ENCODE measurements around the gene ZNF784. TPM values are rescaled to one million over a fixed set of nuclear protein-coding genes. Genes with fewer than 3 reads are reported as not detected.

Gene ZNF784
- total RNA-seq, 1 experiment from 2014 or later, result 3.1 TPM

- H3K4me1 Mint-ChIP-seq (ENCODE audit: insufficient read depth, unreplicated experiment), result peaks cover 11% of the 10 kb centered on the region
- no peak for DNase-seq (ENCODE audit: unreplicated experiment)
- CTCF ChIA-PET, result interaction anchor here (1.1 to 1.4 kb wide), 2 partner anchors 9 to 12 kb away, joined by 3 to 7 read pairs; no protein-coding TSS in a partner anchor
- POLR2A ChIA-PET, result no interaction called here
- no TSS peak for BruUV-seq (replicated peaks)
- no peaks in the 10 kb centered on the region for H3K27me3 Mint-ChIP-seq (ENCODE audit: insufficient read depth, unreplicated experiment)
- H3K4me3 Mint-ChIP-seq (ENCODE audit: unreplicated experiment), result no peak overlapping the region
- H3K36me3 Mint-ChIP-seq (ENCODE audit: insufficient read depth, unreplicated experiment), result peaks cover 84% of the 10 kb centered on the region
- H3K9me3 Mint-ChIP-seq (ENCODE audit: unreplicated experiment), result no peaks in the 10 kb centered on the region
- intact Hi-C loops (cut with micrococcal nuclease), result no loop called here
- no peak overlapping the region for H3K27ac Mint-ChIP-seq (ENCODE audit: low read depth, unreplicated experiment)
- TF ChIP-seq, protein P1, sequence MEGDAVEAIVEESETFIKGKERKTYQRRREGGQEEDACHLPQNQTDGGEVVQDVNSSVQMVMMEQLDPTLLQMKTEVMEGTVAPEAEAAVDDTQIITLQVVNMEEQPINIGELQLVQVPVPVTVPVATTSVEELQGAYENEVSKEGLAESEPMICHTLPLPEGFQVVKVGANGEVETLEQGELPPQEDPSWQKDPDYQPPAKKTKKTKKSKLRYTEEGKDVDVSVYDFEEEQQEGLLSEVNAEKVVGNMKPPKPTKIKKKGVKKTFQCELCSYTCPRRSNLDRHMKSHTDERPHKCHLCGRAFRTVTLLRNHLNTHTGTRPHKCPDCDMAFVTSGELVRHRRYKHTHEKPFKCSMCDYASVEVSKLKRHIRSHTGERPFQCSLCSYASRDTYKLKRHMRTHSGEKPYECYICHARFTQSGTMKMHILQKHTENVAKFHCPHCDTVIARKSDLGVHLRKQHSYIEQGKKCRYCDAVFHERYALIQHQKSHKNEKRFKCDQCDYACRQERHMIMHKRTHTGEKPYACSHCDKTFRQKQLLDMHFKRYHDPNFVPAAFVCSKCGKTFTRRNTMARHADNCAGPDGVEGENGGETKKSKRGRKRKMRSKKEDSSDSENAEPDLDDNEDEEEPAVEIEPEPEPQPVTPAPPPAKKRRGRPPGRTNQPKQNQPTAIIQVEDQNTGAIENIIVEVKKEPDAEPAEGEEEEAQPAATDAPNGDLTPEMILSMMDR (IDR thresholded peaks at IDR 0.05; ENCODE audit: unreplicated experiment), result no peak
These were observed 44.4 kb upstream of the ZNF784 start for GRCh38 chr19:55668603-55669348.

DNA sequence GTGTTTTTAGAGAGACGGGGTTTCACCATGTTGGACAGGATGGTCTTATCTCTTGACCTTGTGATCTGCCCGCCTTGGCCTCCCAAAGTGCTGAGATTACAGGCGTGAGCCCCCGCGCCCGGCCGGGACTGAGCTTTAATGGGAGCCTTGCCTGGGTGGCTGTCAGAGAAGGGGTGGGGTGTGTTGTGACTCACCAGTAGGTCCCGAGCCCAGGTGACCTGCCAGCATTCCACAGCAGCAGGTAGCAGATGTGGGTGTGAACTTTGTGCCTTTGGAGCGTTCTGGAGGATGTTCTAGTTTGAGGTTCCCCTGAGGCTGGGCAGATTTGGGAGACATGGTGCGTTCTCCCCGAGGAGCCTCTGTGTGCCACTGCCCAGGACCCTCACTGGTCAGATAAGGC lies 43.6 kb upstream of the ZNF784 start:
- Mint-ChIP-seq H3K4me3 (ENCODE audit: unreplicated experiment) (no peak overlapping the region), H3K27me3 (ENCODE audit: insufficient read depth, unreplicated experiment) (no peaks in the 10 kb centered on the region), H3K9me3 (ENCODE audit: unreplicated experiment) (no peaks in the 10 kb centered on the region), H3K36me3 (ENCODE audit: insufficient read depth, unreplicated experiment) (peaks cover 84% of the 10 kb centered on the region), H3K4me1 (ENCODE audit: insufficient read depth, unreplicated experiment) (peaks cover 11% of the 10 kb centered on the region), H3K27ac (ENCODE audit: low read depth, unreplicated experiment) (no peak overlapping the region)
- no peak for DNase-seq (ENCODE audit: unreplicated experiment)
- intact Hi-C loops (cut with micrococcal nuclease), result no loop called here
- TF ChIP-seq, protein P1 (IDR thresholded peaks at IDR 0.05; ENCODE audit: unreplicated experiment), result no peak
- CTCF ChIA-PET, result interaction anchor here (0.6 to 1.4 kb wide), 3 partner anchors 8 to 436 kb away, joined by 3 to 7 read pairs (median 4); no protein-coding TSS in a partner anchor
- POLR2A ChIA-PET, result interaction anchor here (1.2 kb wide), 1 partner anchor 13 kb away, joined by 3 read pairs; the partner anchor contains the start of gene U2AF2
- BruUV-seq (replicated peaks), result no TSS peak

GRCh38 chr19:55667511-55667910 lies 43.1 kb upstream of the ZNF784 start:
- ChIA-PET POLR2A (interaction anchor here (1.2 kb wide), 1 partner anchor 13 kb away, joined by 3 read pairs; the partner anchor contains the start of gene U2AF2), CTCF (interaction anchor here (0.9 to 1.4 kb wide), 2 partner anchors 9 to 10 kb away, joined by 3 to 7 read pairs; no protein-coding TSS in a partner anchor)
- TF ChIP-seq, protein P1 (IDR thresholded peaks at IDR 0.05; ENCODE audit: unreplicated experiment), result no peak
- Mint-ChIP-seq H3K27me3 (ENCODE audit: insufficient read depth, unreplicated experiment) (no peaks in the 10 kb centered on the region), H3K4me3 (ENCODE audit: unreplicated experiment) (no peak overlapping the region), H3K36me3 (ENCODE audit: insufficient read depth, unreplicated experiment) (peaks cover 84% of the 10 kb centered on the region), H3K4me1 (ENCODE audit: insufficient read depth, unreplicated experiment) (peaks cover 11% of the 10 kb centered on the region), H3K27ac (ENCODE audit: low read depth, unreplicated experiment) (no peak overlapping the region), H3K9me3 (ENCODE audit: unreplicated experiment) (no peaks in the 10 kb centered on the region)
- no TSS peak for BruUV-seq (replicated peaks)
- intact Hi-C loops (cut with micrococcal nuclease), result no loop called here
- DNase-seq (ENCODE audit: unreplicated experiment), result no peak

DNA sequence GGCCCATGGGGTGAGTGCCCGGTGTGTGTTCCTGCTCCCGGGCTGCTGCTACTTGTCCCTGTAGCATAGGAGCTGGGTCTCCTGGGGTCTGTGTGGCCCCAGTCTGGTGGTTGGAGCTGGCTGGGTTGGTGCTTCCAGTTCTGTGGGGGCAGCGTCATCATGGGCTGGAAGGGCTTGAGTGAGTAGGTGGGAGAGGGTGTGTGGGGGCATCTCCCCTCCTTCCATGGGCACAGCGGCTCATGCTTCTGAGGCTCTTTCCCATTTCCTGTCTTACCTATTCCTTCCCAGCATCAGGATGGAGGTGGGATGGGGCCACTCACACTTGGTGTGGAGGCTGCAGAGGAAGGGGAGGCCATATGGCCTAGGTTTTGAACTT lies 42.6 kb upstream of the ZNF784 start:
- no TSS peak for BruUV-seq (replicated peaks)
- POLR2A ChIA-PET, result no interaction called here

More for the DNA sequence above, 42.6 kb upstream of the ZNF784 start:
- no peak for DNase-seq (ENCODE audit: unreplicated experiment)
- no peaks in the 10 kb centered on the region for H3K9me3 Mint-ChIP-seq (ENCODE audit: unreplicated experiment)
- no peak overlapping the region for H3K27ac Mint-ChIP-seq (ENCODE audit: low read depth, unreplicated experiment)
- intact Hi-C loops (cut with micrococcal nuclease), result no loop called here
- H3K4me1 Mint-ChIP-seq (ENCODE audit: insufficient read depth, unreplicated experiment), result peaks cover 11% of the 10 kb centered on the region
- TF ChIP-seq, protein P1 (IDR thresholded peaks at IDR 0.05; ENCODE audit: unreplicated experiment), result no peak
- H3K36me3 Mint-ChIP-seq (ENCODE audit: insufficient read depth, unreplicated experiment), result peaks cover 83% of the 10 kb centered on the region
- no peak overlapping the region for H3K4me3 Mint-ChIP-seq (ENCODE audit: unreplicated experiment)
- H3K27me3 Mint-ChIP-seq (ENCODE audit: insufficient read depth, unreplicated experiment), result no peaks in the 10 kb centered on the region
- CTCF ChIA-PET, result interaction anchor here (0.9 kb wide), 1 partner anchor 9 kb away, joined by 3 read pairs; no protein-coding TSS in a partner anchor
